SKM-1 treated with dmso at 0.1 percent for 144 hours (cell line): ENCODE data around the gene EDN2.

Experiments used
- DNase-seq: peaks from one replicate; lab custom pipeline; 2025; ENCODE audit not compliant: unreplicated experiment; lab: John Stamatoyannopoulos, UW

The EDN2 gene

GRCh38 chr1:41499591-41499990 lies 15.1 kb upstream of the EDN2 start:
- no peak for DNase-seq

- no peak for DNase-seq
These were observed 14.3 kb upstream of the EDN2 start for GRCh38 chr1:41498804-41499203.

- DNase-seq, result no peak
These were observed 13.9 kb upstream of the EDN2 start for GRCh38 chr1:41498391-41498790.

- no peak for DNase-seq
These were observed 13.1 kb upstream of the EDN2 start for GRCh38 chr1:41497461-41498030.

GRCh38 chr1:41497056-41497440 lies 12.6 kb upstream of the EDN2 start:
- no peak for DNase-seq

GRCh38 chr1:41496080-41497055 lies 11.9 kb upstream of the EDN2 start:
- no peak for DNase-seq

- DNase-seq, result no peak
These were observed 10.9 kb upstream of the EDN2 start for GRCh38 chr1:41495210-41495948.

- no peak for DNase-seq
These were observed 10.1 kb upstream of the EDN2 start for GRCh38 chr1:41494351-41495209.

- no peak for DNase-seq
These were observed 9.3 kb upstream of the EDN2 start for GRCh38 chr1:41493626-41494350.

GRCh38 chr1:41493117-41493536 lies 8.6 kb upstream of the EDN2 start:
- no peak for DNase-seq

GRCh38 chr1:41492341-41492848 lies 7.9 kb upstream of the EDN2 start:
- DNase-seq, result peak; percentile 48

GRCh38 chr1:41490911-41491310 lies 6.4 kb upstream of the EDN2 start:
- DNase-seq, result no peak

GRCh38 chr1:41489561-41489960 lies 5.1 kb upstream of the EDN2 start:
- DNase-seq, result no peak

- no peak for DNase-seq
These were observed 3.8 kb upstream of the EDN2 start for GRCh38 chr1:41488040-41488951.

- peak; percentile 80 for DNase-seq
These were observed 2.9 kb upstream of the EDN2 start for GRCh38 chr1:41487126-41488039.

GRCh38 chr1:41486371-41487125 lies 2.1 kb upstream of the EDN2 start:
- no peak for DNase-seq

GRCh38 chr1:41486053-41486370 lies 1.5 kb upstream of the EDN2 start:
- DNase-seq, result no peak
